ENCODE measurements around the gene NYAP2. TPM values are rescaled to one million over a fixed set of nuclear protein-coding genes. Genes with fewer than 3 reads are reported as not detected.

NYAP2 gene
- total and polyA plus RNA-seq, 2 of the 4 experiments (the other 2 are of a cell fraction): not detected

DNA sequence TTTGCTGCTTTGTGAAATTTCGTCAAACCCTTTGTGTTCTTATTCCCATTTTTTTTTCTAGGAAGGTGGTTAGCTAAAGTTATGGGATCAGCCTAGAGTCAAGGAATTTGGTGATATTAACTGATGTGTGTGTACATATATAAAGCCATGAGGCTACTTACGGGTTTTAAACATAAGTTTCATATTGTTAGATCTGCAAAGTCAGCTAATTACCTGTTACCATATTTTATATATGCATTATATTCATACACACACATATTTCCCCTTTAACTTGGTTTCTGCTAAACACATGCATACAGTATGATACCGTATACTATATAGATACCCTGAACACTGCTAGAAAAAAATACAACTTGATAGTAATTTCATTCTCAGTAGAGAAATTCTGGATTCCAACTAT lies 241.0 kb downstream of the NYAP2 start:
- H2BK120ac ChIP-seq (ENCODE audit: low read depth, low read length): no peak overlapping the region
- peaks cover 4% of the 10 kb centered on the region for H3K27me3 ChIP-seq (ENCODE audit: control insufficient read depth, insufficient read depth, low read length)
- H3K4me3 ChIP-seq (ENCODE audit: insufficient read depth, low read depth, low read length): no peak overlapping the region
- no peak overlapping the region for H4K91ac ChIP-seq (ENCODE audit: insufficient read depth, low read depth, low read length)
- WGBS, 2 experiments (ENCODE audit: extremely low coverage in 2 of 2, insufficient read length in 1 of 2): no CpG with 5 or more reads among the region's 3 CpGs
- no peak overlapping the region for H2AFZ ChIP-seq (replicated peaks; ENCODE audit: low read length, poor library complexity)
- H3K36me3 ChIP-seq (ENCODE audit: control insufficient read depth, insufficient read depth, low read length): no peaks in the 10 kb centered on the region
- no peaks in the 10 kb centered on the region for H3K79me1 ChIP-seq (ENCODE audit: low read depth in 1 of 2, low read length in 2 of 2)
- H3K14ac ChIP-seq (replicated peaks; ENCODE audit: low read depth, low read length): no peak overlapping the region
- no peak overlapping the region for H3K27ac ChIP-seq (ENCODE audit: insufficient read depth, low read length)
- no peak overlapping the region for H2AK9ac ChIP-seq (replicated peaks; ENCODE audit: low read depth, low read length, poor library complexity)
- no peak overlapping the region for H4K5ac ChIP-seq (ENCODE audit: low read depth, low read length)
- no peak for DNase-seq
- no peaks in the 10 kb centered on the region for H4K20me1 ChIP-seq (ENCODE audit: insufficient read depth, low read length)
- H3K56ac ChIP-seq (ENCODE audit: extremely low read depth, insufficient read depth, low read length): no peak overlapping the region
- in situ Hi-C loops (cut with MboI; ENCODE audit: low sequenced_read_pairs) (loop anchor here (25.0 kb wide), 1 partner anchor 1278 kb away; no protein-coding TSS in a partner anchor), dilution Hi-C loops (cut with HindIII; ENCODE audit: low sequenced_read_pairs, unreplicated experiment) (no loop called here), intact Hi-C loops (cut with micrococcal nuclease) (no loop called here)
- no peaks in the 10 kb centered on the region for H3K9me3 ChIP-seq (ENCODE audit: control insufficient read depth, insufficient read depth, low read length)
- no peak overlapping the region for H2BK5ac ChIP-seq (ENCODE audit: low read depth, low read length, poor library complexity, severe bottlenecking)
- no peak overlapping the region for H3K18ac ChIP-seq (ENCODE audit: low read depth, low read length)
- H3K4me1 ChIP-seq (ENCODE audit: control insufficient read depth, insufficient read depth, low read length): no peaks in the 10 kb centered on the region
- no peak overlapping the region for H2BK20ac ChIP-seq (ENCODE audit: low read depth, low read length)
- no peak overlapping the region for H3K23ac ChIP-seq (ENCODE audit: low read depth, low read length)
- H3K9me1 ChIP-seq (ENCODE audit: insufficient read depth, low read length): no peaks in the 10 kb centered on the region; the same call in 1 of the 2 replicates
- H4K8ac ChIP-seq (ENCODE audit: low read depth in 2 of 2, low read length in 2 of 2): no peak overlapping the region
- no TSS peak for BruUV-seq (replicated peaks)
- H2BK15ac ChIP-seq (ENCODE audit: low read depth, low read length): no peak overlapping the region
- ATAC-seq (ENCODE audit: low read depth): no peak
- TF ChIP-seq MAFK (IDR thresholded peaks at IDR 0.05; ENCODE audit: low read depth, low read length) (peak; percentile 86), RAD21 (IDR thresholded peaks at IDR 0.05; ENCODE audit: low read length) (no peak)
- H3K4ac ChIP-seq (ENCODE audit: low read depth, low read length): no peak overlapping the region
- no peak overlapping the region for H2AK5ac ChIP-seq (ENCODE audit: low read depth, low read length)
- no peak overlapping the region for H3K4me2 ChIP-seq (ENCODE audit: low read depth, low read length)
- ChIA-PET CTCF (interaction anchor here (1.6 kb wide), 1 partner anchor 16 kb away, joined by 7 read pairs; no protein-coding TSS in a partner anchor), POLR2A (ENCODE audit: unreplicated experiment) (no interaction called here)
- no peak overlapping the region for H3K9ac ChIP-seq (ENCODE audit: low read depth, low read length)
